Measurements from ENCODE around the gene SAMM50. TPM values are rescaled to one million over a fixed set of nuclear protein-coding genes. Genes with fewer than 3 reads are reported as not detected.

Gene SAMM50
- total and polyA plus RNA-seq, 2 donors (not counting 3 experiments of a cell fraction or from before 2014, with no cell fraction given) = 42.9 to 56.2 TPM

DNA sequence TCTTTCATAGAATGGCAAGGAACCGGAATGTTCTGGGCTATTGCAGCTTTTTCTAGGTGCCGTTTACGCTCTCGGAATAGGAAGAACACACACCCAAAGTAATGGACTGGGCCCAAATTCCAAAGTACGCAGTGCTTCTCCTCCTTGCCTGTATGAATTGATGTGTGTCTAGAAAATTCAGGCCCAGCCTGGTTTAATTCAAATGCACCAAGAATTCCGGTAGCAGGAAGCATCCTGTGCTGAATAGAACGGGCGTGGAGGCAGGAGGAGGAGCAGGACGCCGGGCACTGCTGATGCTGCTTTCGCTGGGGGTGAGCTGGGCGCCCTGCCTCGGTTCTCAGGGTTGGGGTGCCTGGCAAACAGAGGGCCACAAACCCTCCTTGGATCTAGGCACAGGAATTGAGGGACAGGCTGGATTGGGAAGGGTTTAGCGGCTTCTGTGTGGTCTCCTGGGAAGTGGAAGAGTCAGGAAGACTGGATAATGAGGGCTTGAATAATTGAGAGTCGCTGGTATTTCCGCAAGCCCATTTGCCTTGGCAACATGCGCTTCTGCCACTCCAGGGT, 70.9 kb downstream of the SAMM50 start:
- no peak overlapping the region for H2AFZ ChIP-seq (ENCODE audit: low read depth, low read length)
- BruUV-seq (replicated peaks) = TSS peak; percentile 50
- dilution Hi-C loops (cut with MboI; ENCODE audit: extremely low pct_ligation_motif_present, low sequenced_read_pairs) (no loop called here), intact Hi-C loops (cut with micrococcal nuclease) (loop anchor here (1.0 to 10.0 kb wide), 3 partner anchors 41 to 1289 kb away; no protein-coding TSS in a partner anchor)
- H3K36me3 ChIP-seq (ENCODE audit: control insufficient read depth in 2 of 2, extremely low read depth in 1 of 2, insufficient read depth in 2 of 2, low read length in 2 of 2) = no peaks in the 10 kb centered on the region
- H3K4me3 ChIP-seq (replicated peaks in 1 of 3; ENCODE audit: insufficient read depth in 1 of 3, low read depth in 1 of 3, low read length in 3 of 3) = peak overlapping the region; percentile 18 to 68 (median 21)
- H3K9ac ChIP-seq (replicated peaks; ENCODE audit: extremely low read depth, insufficient read depth, low read length) = peak overlapping the region; percentile 75
- H3K9me3 ChIP-seq (replicated peaks; ENCODE audit: control insufficient read depth, insufficient read depth, low read length) = no peaks in the 10 kb centered on the region
- H3K27me3 ChIP-seq (ENCODE audit: control insufficient read depth in 2 of 2, insufficient read depth in 2 of 2, low read length in 2 of 2) = no peaks in the 10 kb centered on the region
- no peaks in the 10 kb centered on the region for H4K20me1 ChIP-seq (replicated peaks; ENCODE audit: control insufficient read depth, extremely low read depth, insufficient read depth, low read length)
- peak; percentile 66 for TF ChIP-seq POLR2A (IDR thresholded peaks at IDR 0.05; ENCODE audit: low read depth, low read length)
- peak; percentile 31 for TF ChIP-seq POLR2AphosphoS5 (IDR thresholded peaks at IDR 0.05; ENCODE audit: insufficient read depth, low read depth, low read length)
- TF ChIP-seq EZH2 (IDR thresholded peaks at IDR 0.05; ENCODE audit: borderline replicate concordance, low read depth, low read length, severe bottlenecking) = no peak
- ChIA-PET POLR2A (interaction anchor here (1.0 kb wide), 1 partner anchor 11 kb away, joined by 3 read pairs; no protein-coding TSS in a partner anchor), CTCF (interaction anchor here (1.0 to 2.5 kb wide), 11 partner anchors 11 to 60 kb away, joined by 3 to 18 read pairs (median 8); no protein-coding TSS in a partner anchor)
- H3K9me1 ChIP-seq (replicated peaks; ENCODE audit: control insufficient read depth, extremely low read depth, insufficient read depth, low read length) = no peaks in the 10 kb centered on the region
- peak overlapping the region; percentile 99 for H3K27ac ChIP-seq (ENCODE audit: insufficient read depth, low read depth, low read length)
- DNase-seq (ENCODE audit: low read depth, low spot score) (peak; percentile 68), FAIRE-seq (no peak)
- peaks cover 65% of the 10 kb centered on the region for H3K4me1 ChIP-seq (ENCODE audit: control insufficient read depth, extremely low read depth, insufficient read depth, low read length)
- H3K79me2 ChIP-seq (ENCODE audit: control insufficient read depth, insufficient read depth, low read length) = peaks cover 69% of the 10 kb centered on the region
- peak overlapping the region; percentile 92 for H3K4me2 ChIP-seq (ENCODE audit: insufficient read depth, low read length)

DNA sequence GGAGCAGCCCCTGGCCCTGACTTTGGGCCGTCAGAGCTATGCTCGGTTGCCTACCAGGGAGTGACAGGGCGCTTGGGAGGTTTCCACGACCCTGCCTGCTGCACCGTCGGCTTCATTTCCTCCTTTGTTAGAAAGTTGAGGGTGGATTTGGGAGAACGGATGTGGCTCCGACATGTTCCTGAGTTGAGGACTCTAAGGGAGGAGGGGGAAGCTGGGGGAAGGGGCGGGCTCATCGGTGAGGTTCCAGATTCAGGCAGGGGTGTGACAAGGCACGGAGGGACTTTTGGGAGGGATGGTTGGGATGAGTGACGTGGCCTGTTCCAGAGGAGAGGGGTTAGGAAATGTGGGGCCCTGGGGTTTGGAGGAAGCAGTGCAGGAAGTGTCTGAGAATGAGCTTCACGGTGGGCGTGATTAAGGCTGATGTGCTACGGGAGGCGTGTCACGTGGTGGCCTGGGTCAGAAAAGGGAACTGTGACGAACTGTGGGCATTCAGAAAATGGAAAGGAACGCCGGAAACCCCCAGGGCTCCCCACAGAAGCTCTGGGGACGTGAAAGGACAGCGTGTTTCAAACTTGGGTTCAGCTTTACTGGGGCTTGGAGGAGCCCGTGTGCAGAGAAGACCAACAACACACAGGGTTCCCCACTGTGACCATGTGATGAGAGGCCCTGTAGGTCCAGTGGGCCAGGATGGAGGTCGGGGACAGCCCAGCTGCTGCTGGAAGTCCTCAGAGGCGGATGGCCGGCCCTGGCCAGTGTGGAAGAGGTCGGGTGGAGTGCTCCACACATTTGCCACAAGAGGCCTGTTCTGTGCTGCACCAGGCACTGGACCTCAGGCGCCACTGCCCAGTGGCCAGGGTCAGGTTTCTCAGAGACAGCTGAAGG, 71.6 kb downstream of the SAMM50 start:
- H3K9ac ChIP-seq (replicated peaks; ENCODE audit: extremely low read depth, insufficient read depth, low read length) = peak overlapping the region; percentile 75
- H3K9me1 ChIP-seq (replicated peaks; ENCODE audit: control insufficient read depth, extremely low read depth, insufficient read depth, low read length) = no peaks in the 10 kb centered on the region
- H3K4me3 ChIP-seq (replicated peaks in 1 of 3; ENCODE audit: insufficient read depth in 1 of 3, low read depth in 1 of 3, low read length in 3 of 3) = peak overlapping the region in 2 of 3 experiments; percentile 18 to 52
- TF ChIP-seq POLR2AphosphoS5 (IDR thresholded peaks at IDR 0.05; ENCODE audit: insufficient read depth, low read depth, low read length) (peak; percentile 68), JUN (IDR thresholded peaks at IDR 0.05; ENCODE audit: borderline replicate concordance, insufficient read depth, insufficient read length, low read depth) (peak; percentile 23), POLR2A (IDR thresholded peaks at IDR 0.05; ENCODE audit: low read depth, low read length) (peak; percentile 70), MAX (IDR thresholded peaks at IDR 0.05; ENCODE audit: insufficient read depth, insufficient read length) (peak; percentile 98), MYC (IDR thresholded peaks at IDR 0.05; ENCODE audit: low read depth, low read length) (no peak), GATA2 (IDR thresholded peaks at IDR 0.05; ENCODE audit: insufficient read depth, insufficient read length, low read depth, low read length) (no peak), FOS (IDR thresholded peaks at IDR 0.05; ENCODE audit: borderline replicate concordance, insufficient read depth, low read length) (no peak), EZH2 (IDR thresholded peaks at IDR 0.05; ENCODE audit: borderline replicate concordance, low read depth, low read length, severe bottlenecking) (no peak)
- TF ChIP-seq, protein P1, sequence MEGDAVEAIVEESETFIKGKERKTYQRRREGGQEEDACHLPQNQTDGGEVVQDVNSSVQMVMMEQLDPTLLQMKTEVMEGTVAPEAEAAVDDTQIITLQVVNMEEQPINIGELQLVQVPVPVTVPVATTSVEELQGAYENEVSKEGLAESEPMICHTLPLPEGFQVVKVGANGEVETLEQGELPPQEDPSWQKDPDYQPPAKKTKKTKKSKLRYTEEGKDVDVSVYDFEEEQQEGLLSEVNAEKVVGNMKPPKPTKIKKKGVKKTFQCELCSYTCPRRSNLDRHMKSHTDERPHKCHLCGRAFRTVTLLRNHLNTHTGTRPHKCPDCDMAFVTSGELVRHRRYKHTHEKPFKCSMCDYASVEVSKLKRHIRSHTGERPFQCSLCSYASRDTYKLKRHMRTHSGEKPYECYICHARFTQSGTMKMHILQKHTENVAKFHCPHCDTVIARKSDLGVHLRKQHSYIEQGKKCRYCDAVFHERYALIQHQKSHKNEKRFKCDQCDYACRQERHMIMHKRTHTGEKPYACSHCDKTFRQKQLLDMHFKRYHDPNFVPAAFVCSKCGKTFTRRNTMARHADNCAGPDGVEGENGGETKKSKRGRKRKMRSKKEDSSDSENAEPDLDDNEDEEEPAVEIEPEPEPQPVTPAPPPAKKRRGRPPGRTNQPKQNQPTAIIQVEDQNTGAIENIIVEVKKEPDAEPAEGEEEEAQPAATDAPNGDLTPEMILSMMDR (IDR thresholded peaks at IDR 0.05; ENCODE audit: extremely low read depth in 1 of 2, insufficient read depth in 1 of 2, low read depth in 1 of 2, low read length in 2 of 2) = no peak
- CTCF ChIA-PET = interaction anchor here (1.0 to 2.5 kb wide), 12 partner anchors 11 to 59 kb away, joined by 3 to 18 read pairs (median 8); no protein-coding TSS in a partner anchor
- H3K9me3 ChIP-seq (replicated peaks; ENCODE audit: control insufficient read depth, insufficient read depth, low read length) = no peaks in the 10 kb centered on the region
- H3K79me2 ChIP-seq (ENCODE audit: control insufficient read depth, insufficient read depth, low read length) = peaks cover 76% of the 10 kb centered on the region
- intact Hi-C loops (cut with micrococcal nuclease) (loop anchor here (1.0 to 10.0 kb wide), 3 partner anchors 40 to 1288 kb away; no protein-coding TSS in a partner anchor), dilution Hi-C loops (cut with MboI; ENCODE audit: extremely low pct_ligation_motif_present, low sequenced_read_pairs) (no loop called here)
- H3K27ac ChIP-seq (ENCODE audit: insufficient read depth, low read depth, low read length) = peak overlapping the region; percentile 99
- DNase-seq (ENCODE audit: low read depth, low spot score) (peak; percentile 88), FAIRE-seq (peak; percentile 96)
- H3K4me1 ChIP-seq (ENCODE audit: control insufficient read depth, extremely low read depth, insufficient read depth, low read length) = peaks cover 66% of the 10 kb centered on the region
- no peaks in the 10 kb centered on the region for H4K20me1 ChIP-seq (replicated peaks; ENCODE audit: control insufficient read depth, extremely low read depth, insufficient read depth, low read length)
- H3K36me3 ChIP-seq (ENCODE audit: control insufficient read depth in 2 of 2, extremely low read depth in 1 of 2, insufficient read depth in 2 of 2, low read length in 2 of 2) = no peaks in the 10 kb centered on the region
- no peaks in the 10 kb centered on the region for H3K27me3 ChIP-seq (ENCODE audit: control insufficient read depth in 2 of 2, insufficient read depth in 2 of 2, low read length in 2 of 2)
- H3K4me2 ChIP-seq (ENCODE audit: insufficient read depth, low read length) = peak overlapping the region; percentile 92
- BruUV-seq (replicated peaks) = TSS peak; percentile 24
- POLR2A ChIA-PET = interaction anchor here (1.0 to 1.2 kb wide), 2 partner anchors 10 to 11 kb away, joined by 3 read pairs; no protein-coding TSS in a partner anchor
- H2AFZ ChIP-seq (ENCODE audit: low read depth, low read length) = peak overlapping the region; percentile 26

Data from endothelial cell of umbilical vein (primary cell).